ENCODE data around the gene TRIAP1. TPM values are rescaled to one million over a fixed set of nuclear protein-coding genes. Genes with fewer than 3 reads are reported as not detected.

The TRIAP1 gene
- polyA plus RNA-seq, 1 of the 3 experiments (the other 2 are of a cell fraction) = 34.1 TPM

DNA sequence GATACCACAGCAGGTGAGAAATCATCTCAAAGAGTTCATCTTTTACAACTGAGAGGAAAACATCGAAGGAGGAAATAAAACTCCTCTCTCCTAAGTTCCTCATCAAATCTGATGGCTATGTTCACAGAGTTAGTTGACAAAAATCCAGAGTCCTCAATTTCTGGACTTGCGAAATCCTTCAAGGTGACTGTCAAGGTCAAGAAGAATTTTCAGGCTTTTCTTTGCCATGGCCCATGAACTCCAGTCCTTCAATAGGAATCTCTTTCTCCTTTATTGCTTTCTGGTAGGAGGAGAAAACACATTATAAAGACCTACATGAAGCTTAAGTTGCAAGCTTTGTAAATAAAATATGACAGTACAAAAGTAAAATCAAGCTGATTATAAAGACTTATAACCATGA lies 1.5 kb downstream of the TRIAP1 start:
- Histone ChIP-seq H3K79me2 (ENCODE audit: insufficient read depth) (peaks cover 97% of the 10 kb centered on the region), H3K36me3 (replicated peaks in 1 of 2; ENCODE audit: control insufficient read depth in 1 of 2, insufficient read depth in 2 of 2, low read length in 1 of 2) (peaks cover 17 to 54% of the 10 kb centered on the region in 2 experiments), H3K4me1 (ENCODE audit: control insufficient read depth in 1 of 2, insufficient read depth in 2 of 2, low read depth in 1 of 2, low read length in 1 of 2) (peaks cover 0 to 9% of the 10 kb centered on the region in 2 experiments; a peak in 3 of 4 replicates)

DNA sequence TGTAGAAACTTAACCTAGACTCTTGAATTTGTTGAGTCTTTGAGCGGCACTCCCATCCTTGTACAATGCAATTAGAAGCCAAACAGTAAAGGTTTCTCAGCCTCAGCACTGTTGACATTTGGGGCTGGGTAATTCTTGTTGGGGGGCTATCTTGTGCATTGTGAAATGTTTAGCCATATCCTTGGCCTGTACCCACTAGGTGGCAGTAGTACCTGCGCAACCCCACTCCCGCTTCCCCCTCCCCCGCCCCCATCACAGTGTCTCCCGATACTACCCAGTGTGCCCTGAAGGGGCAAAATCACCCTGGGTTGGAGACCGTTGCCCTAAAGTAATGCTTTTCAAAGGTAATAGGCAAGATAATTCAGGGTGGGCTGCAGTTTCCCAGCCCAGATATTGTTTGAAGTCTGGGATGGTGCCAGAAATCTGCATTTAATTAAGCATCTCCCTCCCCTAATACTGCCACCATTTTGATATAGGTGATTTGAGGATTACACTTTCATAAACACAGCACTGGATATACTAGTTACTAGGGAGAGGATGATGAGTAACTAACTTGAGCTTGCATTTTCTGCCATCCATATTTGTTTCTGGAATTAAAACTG lies 6.4 kb downstream of the TRIAP1 start:
- peak; percentile 89 for DNase-seq
- Histone ChIP-seq H3K9ac (no peak overlapping the region), H3K4me2 (peak overlapping the region; percentile 74), H3F3A (replicated peaks; ENCODE audit: insufficient read depth) (peaks cover 37% of the 10 kb centered on the region), H3K9me3 (no peaks in the 10 kb centered on the region), H3K9me2 (no peaks in the 10 kb centered on the region), H3K79me2 (ENCODE audit: insufficient read depth) (peaks cover 65% of the 10 kb centered on the region), H3K27ac (ENCODE audit: low read depth in 2 of 2, low read length in 1 of 2) (peak overlapping the region in 1 of 2 experiments; percentile 24; a peak in 1 of 4 replicates), H3K4me1 (ENCODE audit: control insufficient read depth in 1 of 2, insufficient read depth in 2 of 2, low read depth in 1 of 2, low read length in 1 of 2) (peaks cover 0 to 11% of the 10 kb centered on the region in 2 experiments; a peak in 2 of 4 replicates), H3K27me3 (ENCODE audit: insufficient read depth) (no peaks in the 10 kb centered on the region), H3K36me3 (replicated peaks in 1 of 2; ENCODE audit: control insufficient read depth in 1 of 2, insufficient read depth in 2 of 2, low read length in 1 of 2) (peaks cover 17 to 45% of the 10 kb centered on the region in 2 experiments), H3K4me3 (ENCODE audit: low read depth in 2 of 2, low read length in 1 of 2) (peak overlapping the region in 1 of 2 experiments; percentile 29; a peak in 1 of 4 replicates), H4K20me1 (ENCODE audit: insufficient read depth) (peaks cover 10% of the 10 kb centered on the region), H2AFZ (ENCODE audit: low read depth) (0 out of 2 replicates have a peak overlapping the region, but pooled peaks have one; percentile 10)
- TF ChIP-seq RAD21 (IDR thresholded peaks at IDR 0.05; ENCODE audit: low read length) (peak; percentile 57), SMC3 (IDR thresholded peaks at IDR 0.05; ENCODE audit: low read depth, low read length) (peak; percentile 31; the same call in 1 of the 2 replicates), CHD2 (IDR thresholded peaks at IDR 0.05; ENCODE audit: low read length, partially characterized antibody) (peak; percentile 68), TCF12 (IDR thresholded peaks at IDR 0.05) (peak; percentile 38), NRF1 (IDR thresholded peaks at IDR 0.05; ENCODE audit: low read depth, low read length) (no peak), GATA2 (CRISPR knock-in tag; IDR thresholded peaks at IDR 0.05) (no peak), CTCF (IDR thresholded peaks at IDR 0.05) (peak; percentile 73)
- TF ChIP-seq, protein P1, sequence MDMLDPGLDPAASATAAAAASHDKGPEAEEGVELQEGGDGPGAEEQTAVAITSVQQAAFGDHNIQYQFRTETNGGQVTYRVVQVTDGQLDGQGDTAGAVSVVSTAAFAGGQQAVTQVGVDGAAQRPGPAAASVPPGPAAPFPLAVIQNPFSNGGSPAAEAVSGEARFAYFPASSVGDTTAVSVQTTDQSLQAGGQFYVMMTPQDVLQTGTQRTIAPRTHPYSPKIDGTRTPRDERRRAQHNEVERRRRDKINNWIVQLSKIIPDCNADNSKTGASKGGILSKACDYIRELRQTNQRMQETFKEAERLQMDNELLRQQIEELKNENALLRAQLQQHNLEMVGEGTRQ (IDR thresholded peaks at IDR 0.05; ENCODE audit: borderline replicate concordance, low read depth, low read length) = no peak
- ChIA-PET POLR2A (no interaction called here), CTCF (interaction anchor here (0.5 to 2.6 kb wide), 18 partner anchors 9 to 138 kb away, joined by 3 to 10 read pairs (median 4); partner anchors contain the start of genes PLA2G1B and SIRT4)
- WGBS (ENCODE audit: low lambda C conversion rate) = 16% methylated on average over 6 of the region's 6 CpGs

More for the DNA sequence above, 1.5 kb downstream of the TRIAP1 start:
- peak overlapping the region; percentile 80 for H3K4me2 ChIP-seq
- 82% methylated on average over 2 of the region's 2 CpGs for WGBS (ENCODE audit: low lambda C conversion rate)
- no peak overlapping the region; a peak in 2 of 4 replicates for H3K4me3 ChIP-seq (ENCODE audit: low read depth in 2 of 2, low read length in 1 of 2)
- no peak overlapping the region for H3K27ac ChIP-seq (ENCODE audit: low read depth in 2 of 2, low read length in 1 of 2)
- TF ChIP-seq ELF1 (IDR thresholded peaks at IDR 0.05) (no peak), CHD2 (IDR thresholded peaks at IDR 0.05; ENCODE audit: low read length, partially characterized antibody) (no peak), FOXM1 (IDR thresholded peaks at IDR 0.05; ENCODE audit: low read depth) (no peak)
- no peak for DNase-seq
- 0 out of 2 replicates have a peak, but pooled peaks cover 5% of the 10 kb centered on the region for H4K20me1 ChIP-seq (ENCODE audit: insufficient read depth)
- no peaks in the 10 kb centered on the region for H3K9me2 ChIP-seq
- POLR2A ChIA-PET = interaction anchor here (0.7 kb wide), 1 partner anchor 14 kb away, joined by 3 read pairs; no protein-coding TSS in a partner anchor
- no peaks in the 10 kb centered on the region for H3K9me3 ChIP-seq
- CTCF ChIA-PET = interaction anchor here (1.2 to 1.9 kb wide), 3 partner anchors 8 to 143 kb away, joined by 3 to 6 read pairs (median 4); partner anchors contain the start of gene SIRT4
- H3K27me3 ChIP-seq (ENCODE audit: insufficient read depth) = no peaks in the 10 kb centered on the region
- H2AFZ ChIP-seq (ENCODE audit: low read depth) = no peak overlapping the region
- H3K9ac ChIP-seq = no peak overlapping the region
- H3F3A ChIP-seq (replicated peaks; ENCODE audit: insufficient read depth) = peaks cover 37% of the 10 kb centered on the region
